LNCAP (cell line): ENCODE results near the gene DCUN1D3.

Experiments used
- TF ChIP-seq, protein P1 (sequence below): fragments of 450-650 bp; IDR thresholded peaks from 2 replicates; pipeline ENCODE4 v1.5.1; 2017; ENCODE audit warnings: mild to moderate bottlenecking

The DCUN1D3 gene, protein sequence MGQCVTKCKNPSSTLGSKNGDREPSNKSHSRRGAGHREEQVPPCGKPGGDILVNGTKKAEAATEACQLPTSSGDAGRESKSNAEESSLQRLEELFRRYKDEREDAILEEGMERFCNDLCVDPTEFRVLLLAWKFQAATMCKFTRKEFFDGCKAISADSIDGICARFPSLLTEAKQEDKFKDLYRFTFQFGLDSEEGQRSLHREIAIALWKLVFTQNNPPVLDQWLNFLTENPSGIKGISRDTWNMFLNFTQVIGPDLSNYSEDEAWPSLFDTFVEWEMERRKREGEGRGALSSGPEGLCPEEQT

GRCh38 chr16:20900299-20901067 lies at the start of gene DCUN1D3, which contains the start of gene LYRM1:
DCUN1D3 (minus strand) TSS chr16:20900358; CDS start chr16:20862538, 37,820 bp downstream.
LYRM1 (plus strand) TSS chr16:20900771; CDS start chr16:20915556, 14,785 bp downstream.
- TF ChIP-seq, protein P1, sequence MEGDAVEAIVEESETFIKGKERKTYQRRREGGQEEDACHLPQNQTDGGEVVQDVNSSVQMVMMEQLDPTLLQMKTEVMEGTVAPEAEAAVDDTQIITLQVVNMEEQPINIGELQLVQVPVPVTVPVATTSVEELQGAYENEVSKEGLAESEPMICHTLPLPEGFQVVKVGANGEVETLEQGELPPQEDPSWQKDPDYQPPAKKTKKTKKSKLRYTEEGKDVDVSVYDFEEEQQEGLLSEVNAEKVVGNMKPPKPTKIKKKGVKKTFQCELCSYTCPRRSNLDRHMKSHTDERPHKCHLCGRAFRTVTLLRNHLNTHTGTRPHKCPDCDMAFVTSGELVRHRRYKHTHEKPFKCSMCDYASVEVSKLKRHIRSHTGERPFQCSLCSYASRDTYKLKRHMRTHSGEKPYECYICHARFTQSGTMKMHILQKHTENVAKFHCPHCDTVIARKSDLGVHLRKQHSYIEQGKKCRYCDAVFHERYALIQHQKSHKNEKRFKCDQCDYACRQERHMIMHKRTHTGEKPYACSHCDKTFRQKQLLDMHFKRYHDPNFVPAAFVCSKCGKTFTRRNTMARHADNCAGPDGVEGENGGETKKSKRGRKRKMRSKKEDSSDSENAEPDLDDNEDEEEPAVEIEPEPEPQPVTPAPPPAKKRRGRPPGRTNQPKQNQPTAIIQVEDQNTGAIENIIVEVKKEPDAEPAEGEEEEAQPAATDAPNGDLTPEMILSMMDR, result no peak

DNA sequence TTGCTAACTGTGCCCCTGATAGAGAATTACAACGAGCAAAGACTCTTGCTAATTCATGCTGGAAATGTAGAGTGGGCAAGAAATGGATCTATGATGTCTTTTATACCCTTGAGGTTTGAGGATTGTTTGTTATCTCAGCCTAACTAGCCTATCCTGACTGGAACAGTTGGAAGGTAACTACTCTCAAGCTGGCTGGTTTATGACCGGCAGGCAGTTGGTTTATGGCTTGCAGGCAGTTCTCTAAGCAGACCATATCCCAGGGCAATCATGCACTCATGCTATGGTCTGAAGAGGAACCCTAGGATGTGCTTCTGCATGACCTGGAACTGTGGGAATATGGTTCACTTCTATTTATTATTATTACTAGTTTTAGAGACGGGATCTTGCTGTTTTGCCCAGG lies 49.5 kb upstream of the DCUN1D3 start:
- TF ChIP-seq, protein P1, result no peak

DNA sequence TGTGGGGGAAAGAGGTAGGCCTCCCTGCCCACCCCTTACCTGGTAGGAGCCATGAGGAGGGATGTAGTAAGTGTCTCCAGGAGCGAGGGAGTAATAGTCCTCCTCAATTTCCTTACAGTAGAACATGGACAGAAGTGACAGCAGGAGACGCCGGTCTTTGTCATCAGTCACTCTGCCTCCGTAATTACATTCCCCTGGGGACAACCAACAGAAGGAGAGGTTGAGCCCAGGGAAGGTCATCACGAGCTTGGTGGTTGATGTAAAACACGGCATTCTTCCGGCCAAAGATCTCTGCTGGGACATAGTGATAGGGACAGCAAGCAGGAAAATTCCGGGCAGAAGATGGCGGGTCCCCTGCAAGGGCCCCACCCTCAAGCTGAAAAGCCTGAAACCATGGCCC lies 48.3 kb upstream of the DCUN1D3 start:
- TF ChIP-seq, protein P1, result no peak

DNA sequence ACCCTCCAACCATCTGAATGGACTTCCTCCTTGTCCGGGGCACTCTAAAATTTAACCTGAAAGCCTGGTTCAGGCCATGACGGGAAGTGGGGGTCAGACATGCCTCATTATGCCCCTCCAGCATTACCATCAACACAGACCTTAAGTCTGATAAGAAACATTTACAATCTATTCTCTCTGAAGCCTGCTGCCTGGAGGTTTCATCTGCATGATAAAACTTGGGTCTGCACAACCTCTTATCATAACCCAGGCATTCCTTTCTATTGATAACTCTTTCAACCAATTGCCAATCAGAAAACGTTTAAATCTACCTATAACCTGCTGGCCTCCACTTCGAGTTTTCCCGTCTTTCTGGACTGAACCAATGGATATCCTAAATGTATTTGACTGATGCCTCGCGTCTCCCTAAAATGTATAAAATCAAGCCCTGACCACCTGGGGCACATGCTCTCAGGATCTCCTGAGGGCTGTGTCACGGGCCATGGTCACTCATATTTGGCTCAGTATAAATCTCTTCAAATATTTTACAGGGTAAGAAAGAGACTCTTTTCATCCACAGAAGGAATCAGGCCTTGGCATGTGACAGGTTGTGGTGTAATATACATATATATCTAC lies 46.0 kb upstream of the DCUN1D3 start:
- TF ChIP-seq, protein P1, result no peak

DNA sequence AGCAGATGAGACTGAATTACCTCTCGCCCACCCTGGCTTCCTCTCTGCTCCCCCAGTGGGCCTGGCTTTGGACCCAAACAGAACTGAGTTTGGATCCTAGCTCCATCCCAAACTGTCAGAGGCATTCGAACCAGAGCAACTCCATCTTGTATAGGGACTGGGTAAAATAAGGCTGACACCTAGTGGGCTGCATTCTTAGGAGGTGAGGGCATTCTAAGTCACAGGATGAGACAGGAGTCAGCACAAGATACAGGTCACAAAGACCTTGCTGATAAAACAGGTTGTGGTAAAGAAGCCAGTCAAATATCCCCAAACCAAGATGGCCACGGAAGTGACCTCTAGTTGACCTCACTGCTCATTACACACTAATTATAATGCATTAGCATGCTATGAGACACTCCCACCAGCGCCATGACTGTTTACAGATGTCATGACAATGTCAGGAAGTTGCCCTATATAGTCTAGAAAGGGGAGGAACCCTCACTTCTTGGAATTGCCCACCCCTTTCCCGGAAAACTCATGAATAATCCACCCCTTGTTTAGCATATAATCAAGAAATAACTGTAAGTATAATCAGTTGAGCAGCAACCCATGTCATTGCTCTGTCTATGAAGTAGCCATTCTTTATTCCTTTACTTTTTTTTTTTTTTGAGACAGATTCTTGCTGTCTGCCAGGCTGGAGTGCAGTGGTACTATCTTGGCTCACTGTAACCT lies 44.9 kb upstream of the DCUN1D3 start:
- TF ChIP-seq, protein P1, result no peak

DNA sequence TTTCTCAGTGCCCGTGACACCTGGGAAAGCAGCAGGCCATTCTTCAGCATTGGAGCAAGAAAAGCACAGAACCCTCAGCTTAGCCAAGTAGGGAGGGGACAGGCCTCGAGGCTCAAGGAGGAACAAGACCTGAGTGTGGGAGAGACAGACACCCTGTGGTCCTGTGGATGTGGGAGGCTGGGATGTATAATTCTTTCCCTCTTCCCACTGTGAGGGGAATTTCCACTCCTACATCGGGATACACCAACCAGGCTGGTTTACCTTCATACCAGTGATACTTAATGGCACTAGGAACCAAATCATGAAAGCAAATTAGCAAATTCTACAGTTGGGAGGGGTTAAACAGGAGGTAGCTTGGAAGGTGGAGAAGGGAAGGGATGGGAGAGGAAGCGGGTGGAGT lies 42.1 kb upstream of the DCUN1D3 start:
- TF ChIP-seq, protein P1, result no peak

GRCh38 chr16:20941636-20941926 lies 41.4 kb upstream of the DCUN1D3 start:
- TF ChIP-seq, protein P1, result no peak
